Esophagus muscularis mucosa (tissue), 4 donors: ENCODE results near the gene KIF15. TPM values are rescaled to one million over a fixed set of nuclear protein-coding genes. Genes with fewer than 3 reads are reported as not detected.

Source experiments
- DNase-seq: peaks from one replicate; pipeline ENCODE4 v3.0.0-alpha.2; 2017; ENCODE audit errors: extremely low spot score
- H3K27ac ChIP-seq, 4 donors: fragments of 200-600 bp; sonication (generic); replicated peaks in 1 of 4; 1 replicate in 3 of 4; 2 replicates in 1 of 4; pipeline ENCODE4 v1.5.1; 2016 to 2019; ENCODE audit warnings: mild to moderate bottlenecking in 1 of 4
- H3K27me3 ChIP-seq, 4 donors: fragments of 200-600 bp; sonication (generic); one replicate each; pipeline versions ENCODE4 v1.5.1 to v1.6.0; 2016 to 2019
- H3K36me3 ChIP-seq, 4 donors: fragments of 200-600 bp; sonication (generic); one replicate each; pipeline ENCODE4 v1.5.1; 2016 to 2019
- H3K4me1 ChIP-seq, 4 donors: fragments of 200-600 bp; sonication (generic); one replicate each; pipeline ENCODE4 v1.5.1; 2016 to 2019
- H3K4me3 ChIP-seq, 4 donors: fragments of 200-600 bp; sonication (generic); 1 replicate in 2 of 4; 2 replicates in 2 of 4; pipeline ENCODE4 v1.5.1; 2016 to 2019; ENCODE audit warnings: mild to moderate bottlenecking in 4 of 4, moderate library complexity in 1 of 4
- H3K9me3 ChIP-seq, 4 donors: fragments of 200-600 bp; sonication (generic); 1 replicate in 3 of 4; 2 replicates in 1 of 4; pipeline ENCODE4 v1.5.1; 2016 to 2019
- CTCF ChIP-seq, 3 experiments: fragments of 200-600 bp in 2 of 3; fragments of 450-650 bp in 1 of 3; sonication (generic) in 2 of 3; IDR thresholded peaks; one replicate each; pipeline ENCODE4 v1.5.1; 2017 to 2019; ENCODE audit warnings: antibody characterized with exemption in 3 of 3, mild to moderate bottlenecking in 2 of 3, moderate library complexity in 1 of 3
- EP300 ChIP-seq: sonication (generic); formaldehyde crosslinking; IDR thresholded peaks from one replicate; pipeline ENCODE4 v1.6.1; 2017; ENCODE audit warnings: antibody characterized with exemption
- POLR2A ChIP-seq: fragments of 450-650 bp; IDR thresholded peaks from one replicate; pipeline ENCODE4 v1.6.1; 2017; ENCODE audit warnings: antibody characterized with exemption, moderate library complexity, mild to moderate bottlenecking, low read depth
- POLR2AphosphoS5 ChIP-seq, 2 donors: sonication (generic); formaldehyde crosslinking; IDR thresholded peaks; one replicate each; pipeline ENCODE4 v1.6.1; 2017; ENCODE audit warnings: antibody characterized with exemption in 2 of 2
- WGBS: methylation state at CpG from one replicate; pipeline ENCODE4 v1.1.5; 2018; 5-methylcytosine and 5-hydroxymethylcytosine counted together
- intact Hi-C: fragments of 100-400 bp; cut with DNase I; formaldehyde crosslinking; loops from one replicate; pipeline ENCODE4 v1.15.1; 2023
- total RNA-seq, 4 donors: library from RNA; depleted of rRNA; stranded (reverse); fragments of >200 nt; gene quantifications; one replicate each; pipeline versions ENCODE4 v1.1.0 to v1.2.1, GENCODE V29; 2016

KIF15 gene
- total RNA-seq, 4 donors from 2014 or later: 0.26 to 1.2 (median 0.54) TPM

GRCh38 chr3:44894485-44894884 is 132.9 kb downstream of the KIF15 start:
- H3K36me3 ChIP-seq: no peaks in the 10 kb centered on the region
- no peak overlapping the region for H3K27ac ChIP-seq
- no peaks in the 10 kb centered on the region for H3K9me3 ChIP-seq
- H3K4me1 ChIP-seq: no peaks in the 10 kb centered on the region
- 52% methylated on average over 4 of the region's 5 CpGs for WGBS
- DNase-seq: no peak
- TF ChIP-seq CTCF (IDR thresholded peaks at IDR 0.05) (no peak), POLR2AphosphoS5 (IDR thresholded peaks at IDR 0.05) (no peak), POLR2A (no peak), EP300 (no peak)
- H3K27me3 ChIP-seq: peaks cover 0 to 12% (median 2%) of the 10 kb centered on the region in 4 donors
- intact Hi-C loops: no loop called here
- no peak overlapping the region for H3K4me3 ChIP-seq

- DNase-seq: no peak
- WGBS: 85% methylated on average over 2 of the region's 2 CpGs
- Histone ChIP-seq H3K9me3 (no peaks in the 10 kb centered on the region), H3K27ac (no peak overlapping the region), H3K27me3 (peaks cover 0 to 20% (median 2%) of the 10 kb centered on the region in 4 donors), H3K4me1 (no peaks in the 10 kb centered on the region), H3K36me3 (no peaks in the 10 kb centered on the region), H3K4me3 (no peak overlapping the region)
- TF ChIP-seq POLR2AphosphoS5 (IDR thresholded peaks at IDR 0.05): no peak
- TF ChIP-seq POLR2A: no peak
- TF ChIP-seq EP300: no peak
- TF ChIP-seq CTCF (IDR thresholded peaks at IDR 0.05): no peak
- intact Hi-C loops: no loop called here
Measured at GRCh38 chr3:44896440-44896839, 134.8 kb downstream of the KIF15 start.

GRCh38 chr3:44899683-44900367 is 138.2 kb downstream of the KIF15 start:
- Histone ChIP-seq H3K9me3 (no peaks in the 10 kb centered on the region), H3K4me1 (no peaks in the 10 kb centered on the region), H3K36me3 (no peaks in the 10 kb centered on the region), H3K27ac (no peak overlapping the region), H3K4me3 (no peak overlapping the region), H3K27me3 (peaks cover 0 to 20% (median 2%) of the 10 kb centered on the region in 4 donors)
- TF ChIP-seq POLR2A (no peak), EP300 (no peak), POLR2AphosphoS5 (IDR thresholded peaks at IDR 0.05) (no peak), CTCF (IDR thresholded peaks at IDR 0.05) (no peak)
- no peak for DNase-seq
- intact Hi-C loops: no loop called here
- WGBS: 45% methylated on average over 7 of the region's 13 CpGs

- Histone ChIP-seq H3K4me3 (no peak overlapping the region), H3K9me3 (no peaks in the 10 kb centered on the region), H3K36me3 (no peaks in the 10 kb centered on the region), H3K27ac (no peak overlapping the region), H3K4me1 (no peaks in the 10 kb centered on the region), H3K27me3 (peaks cover 0 to 26% (median 2%) of the 10 kb centered on the region in 4 donors)
- intact Hi-C loops: no loop called here
- 42% methylated on average over 4 of the region's 4 CpGs for WGBS
- no peak for TF ChIP-seq CTCF (IDR thresholded peaks at IDR 0.05)
- no peak for TF ChIP-seq POLR2A
- TF ChIP-seq POLR2AphosphoS5 (IDR thresholded peaks at IDR 0.05): no peak
- TF ChIP-seq EP300: no peak
- no peak for DNase-seq
Measured at GRCh38 chr3:44902628-44903027, 141.0 kb downstream of the KIF15 start.

Other genes starting within 250 kb of the KIF15 start
- gene ZKSCAN7, start 206.6 kb upstream of the KIF15 start, total RNA-seq: 1 to 10 TPM; 1.8 to 6.6 (median 3.9) TPM
- 1 to 10 TPM; 2.1 to 2.9 (median 2.6) TPM for gene ZNF660, start 176.8 kb upstream of the KIF15 start, total RNA-seq
- gene ZNF197, start 136.8 kb upstream of the KIF15 start, total RNA-seq: 10 to 100 TPM; 16.3 to 22.8 (median 16.6) TPM
- gene ZNF35, start 113.1 kb upstream of the KIF15 start, total RNA-seq: 10 to 100 TPM; 11.1 to 21.2 (median 16.7) TPM
- 1 to 10 TPM; 3.2 to 5.8 (median 5.4) TPM for gene ZNF502, start 49.1 kb upstream of the KIF15 start, total RNA-seq
- gene ZNF501, start 32.2 kb upstream of the KIF15 start, total RNA-seq: 1 to 10 TPM; 5.1 to 9.9 (median 6.9) TPM
- gene KIAA1143, start 175 bp upstream of the KIF15 start, total RNA-seq: 10 to 100 TPM; 26.2 to 33.9 (median 28.2) TPM
- gene TMEM42, start 100.1 kb downstream of the KIF15 start, total RNA-seq: 10 to 100 TPM in 3 of 4 donors, 1 to 10 TPM in 1; 6.5 to 15.2 (median 10.8) TPM
- not detected for gene TGM4, start 112.8 kb downstream of the KIF15 start, total RNA-seq
- 10 to 100 TPM; 59.6 to 81.3 (median 72.8) TPM for gene ZDHHC3, start 214.4 kb downstream of the KIF15 start, total RNA-seq
- gene EXOSC7, start 214.4 kb downstream of the KIF15 start, total RNA-seq: 10 to 100 TPM; 20.8 to 35.1 (median 29.2) TPM